Kidney capillary endothelial cell (primary cell): ENCODE results near the gene GLG1.

Experiments
- DNase-seq: peaks from one replicate; pipeline ENCODE4 v3.0.0-alpha.2; 2018; ENCODE audit warnings: low spot score

GLG1 gene

DNA sequence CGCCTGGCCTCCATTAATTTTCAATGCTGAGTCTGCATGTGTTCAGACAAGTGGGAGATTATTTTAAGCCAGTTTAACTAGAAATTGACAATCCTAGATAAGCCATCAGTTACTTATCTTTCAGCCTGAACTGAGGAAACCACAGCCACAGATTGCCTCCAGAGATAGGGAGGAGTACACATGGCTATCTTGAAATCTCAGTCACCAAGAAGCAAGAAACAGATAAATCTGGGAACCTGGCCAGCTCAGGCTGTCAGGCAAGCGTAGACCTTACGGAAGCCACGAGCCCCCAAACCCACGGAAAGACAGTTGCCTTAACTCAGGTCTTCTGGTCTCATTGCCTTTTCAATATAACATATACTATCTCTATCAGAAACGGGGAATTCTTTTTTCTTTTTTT is 2.0 kb upstream of the GLG1 start:
- DNase-seq, result no peak

DNA sequence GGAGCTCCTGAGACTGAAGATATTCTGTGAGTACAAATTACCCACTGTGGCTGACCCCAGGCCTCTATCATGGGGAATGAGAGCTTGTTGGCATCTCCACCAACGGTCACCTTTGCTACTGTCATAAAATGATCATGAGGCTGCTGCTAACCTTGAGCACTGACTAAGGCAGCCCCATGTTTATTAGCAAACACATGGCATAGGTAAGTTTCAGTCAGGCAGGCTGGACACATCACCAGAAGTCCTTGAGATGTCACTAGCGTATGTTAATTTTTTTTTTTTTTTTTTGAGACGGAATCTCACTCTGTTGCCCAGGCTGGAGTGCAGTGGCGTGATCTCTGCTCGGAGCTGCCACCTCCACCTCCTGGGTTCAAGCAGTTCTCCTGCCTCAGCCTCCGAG is 1.5 kb upstream of the GLG1 start:
- no peak for DNase-seq

DNA sequence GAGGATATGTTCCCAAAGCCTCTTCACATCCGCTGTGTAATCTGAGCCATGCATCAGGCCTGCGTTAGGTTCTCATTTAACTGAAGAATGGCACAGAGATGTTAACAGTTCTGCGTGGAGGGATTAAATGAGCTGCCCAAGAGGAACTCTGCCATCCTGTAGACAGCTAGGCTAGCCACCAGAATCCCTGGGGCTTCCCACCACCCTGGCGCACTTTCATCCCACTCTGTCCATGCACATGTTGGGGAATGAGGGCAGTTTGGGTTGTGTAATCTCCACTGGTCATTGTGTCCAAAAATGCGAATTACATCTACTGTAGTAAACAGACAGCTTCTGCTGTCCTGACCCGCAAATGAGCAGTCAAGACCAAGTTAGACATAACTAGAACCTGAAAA is 1.0 kb upstream of the GLG1 start:
- DNase-seq, result no peak

DNA sequence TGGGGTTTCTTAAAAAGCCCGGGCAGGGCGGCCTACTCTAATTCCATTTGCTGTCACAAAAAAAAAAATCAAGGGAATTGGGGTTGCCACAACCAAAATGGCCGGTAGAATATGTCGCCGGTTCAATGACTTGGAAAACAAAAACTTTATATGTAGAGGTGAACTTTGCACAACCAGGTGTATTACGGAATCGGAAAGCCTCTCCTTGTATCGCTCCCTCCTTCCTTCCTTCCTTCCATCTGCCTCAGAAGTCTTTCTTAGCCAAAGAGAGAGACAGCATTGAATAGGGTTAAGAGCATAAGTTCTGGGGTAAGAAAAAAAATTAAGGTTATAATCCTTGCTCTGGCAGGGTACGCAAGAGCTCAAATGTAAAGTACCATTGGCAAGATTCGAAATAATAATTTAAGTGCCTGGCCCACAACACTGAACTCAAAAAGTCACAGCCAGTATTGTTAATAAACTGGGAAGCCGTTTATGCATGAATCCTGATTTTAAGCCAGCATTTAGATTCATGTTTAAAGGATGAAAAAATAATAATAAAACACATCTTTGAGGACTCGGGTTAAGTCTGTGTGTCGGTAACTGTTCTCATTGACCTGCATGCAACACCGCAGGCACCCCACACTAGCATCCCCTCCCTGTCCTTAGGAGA is 522 bp upstream of the GLG1 start:
- no peak for DNase-seq

DNA sequence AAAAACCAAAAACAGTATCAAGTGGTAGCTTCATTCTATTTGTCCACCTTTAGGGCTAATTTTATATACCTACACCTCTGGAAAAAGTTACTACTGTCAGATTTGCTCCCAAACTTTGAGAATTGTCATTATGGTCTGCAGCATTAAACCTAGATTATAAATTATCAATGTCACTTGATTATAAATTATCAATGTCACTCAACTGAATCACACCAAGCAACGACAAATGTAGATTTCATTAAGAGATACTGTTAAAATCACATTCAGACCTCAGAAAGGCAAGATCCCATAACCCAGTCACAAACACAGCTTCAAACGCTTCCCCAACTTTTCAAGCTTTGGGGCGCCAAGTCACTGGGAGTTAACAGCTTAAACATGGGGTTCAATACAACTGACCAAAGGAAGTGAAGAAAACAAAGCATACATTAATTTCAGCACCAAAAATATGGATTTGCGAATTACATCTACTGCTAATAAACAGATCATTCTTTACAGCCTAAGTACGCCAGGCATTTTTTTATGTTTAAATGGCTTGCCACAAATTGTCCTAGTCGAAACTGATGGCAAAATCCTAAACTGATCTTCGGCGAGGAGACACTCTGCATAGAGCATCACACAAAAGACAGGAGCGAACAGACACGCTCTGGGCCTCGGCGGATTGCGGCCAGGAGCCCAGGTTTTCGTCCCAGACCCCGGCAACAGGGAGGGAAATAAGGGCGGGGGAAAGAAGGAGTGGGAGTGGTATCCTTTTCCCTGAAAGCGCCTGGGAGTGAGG is 981 bp downstream of the GLG1 start:
- DNase-seq, result no peak

DNA sequence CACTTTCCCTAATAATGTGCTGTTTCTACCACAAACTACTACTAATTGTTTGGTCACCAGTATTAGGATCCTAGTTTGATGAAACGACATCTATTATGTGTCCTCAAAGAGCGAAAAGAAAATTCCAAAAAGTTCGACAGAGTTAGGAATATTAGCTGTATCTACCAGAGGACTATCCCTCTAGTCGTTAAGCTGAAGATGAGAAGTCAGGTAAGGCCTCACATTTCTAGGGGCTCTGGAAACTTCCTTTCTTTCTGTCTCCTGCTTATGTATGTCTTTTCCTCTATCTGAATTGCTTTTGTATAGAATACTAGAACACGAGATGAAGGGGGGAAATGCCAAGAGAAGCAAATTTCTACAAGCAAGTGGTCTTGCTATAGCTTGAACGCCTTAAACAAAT is 1.6 kb downstream of the GLG1 start:
- no peak for DNase-seq

DNA sequence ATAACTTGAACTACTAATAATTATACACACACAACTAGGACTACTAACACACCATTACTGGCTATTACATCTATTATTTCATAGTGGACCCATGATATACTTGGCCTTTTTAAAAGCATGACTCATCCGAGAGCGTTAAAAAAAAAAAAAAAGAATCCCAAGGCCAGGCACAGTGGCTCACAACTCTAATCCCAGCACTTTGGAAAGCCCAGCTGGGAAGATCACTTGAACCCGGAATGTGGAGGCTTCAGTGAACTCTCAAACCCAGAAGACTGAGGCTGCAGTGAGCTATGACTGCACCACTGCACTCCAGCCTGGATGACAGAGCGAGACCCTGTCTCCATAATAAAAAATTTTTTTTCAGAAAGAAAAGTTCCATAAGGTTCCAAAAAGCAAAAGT is 3.1 kb downstream of the GLG1 start:
- DNase-seq, result no peak

DNA sequence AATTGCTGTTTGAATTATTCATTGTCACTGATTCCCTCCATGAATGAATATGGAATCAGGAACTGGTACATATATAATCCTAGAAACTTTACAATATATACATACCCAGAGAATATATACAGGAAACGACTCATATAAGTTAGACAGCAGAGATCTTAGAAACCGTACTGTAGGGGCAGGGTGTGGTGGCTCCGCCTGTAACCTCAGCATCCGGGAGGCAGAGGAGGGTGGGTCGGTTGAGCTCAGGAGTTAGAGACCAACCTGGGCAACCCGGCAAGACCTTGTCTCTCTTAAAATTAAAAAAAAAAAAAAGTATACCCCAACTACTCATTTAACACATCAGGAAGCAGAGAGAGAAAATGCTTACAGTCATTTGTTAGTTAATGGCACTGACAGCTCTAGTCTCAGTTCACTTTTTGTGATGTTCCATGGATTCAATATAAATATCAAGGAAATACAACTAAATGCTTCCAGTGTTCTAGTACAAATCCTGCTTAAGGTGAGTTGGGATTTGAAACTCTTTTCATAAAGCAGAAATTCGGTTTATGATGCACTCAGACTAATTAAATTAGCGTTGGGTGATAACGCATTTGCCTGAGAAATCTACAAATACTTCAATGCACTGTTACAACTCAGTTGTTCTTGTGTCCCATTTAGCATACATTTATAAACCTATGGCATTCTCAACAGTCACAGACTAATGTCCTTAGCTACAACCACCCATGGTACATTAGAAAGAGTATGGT is 5.6 kb downstream of the GLG1 start:
- no peak for DNase-seq

DNA sequence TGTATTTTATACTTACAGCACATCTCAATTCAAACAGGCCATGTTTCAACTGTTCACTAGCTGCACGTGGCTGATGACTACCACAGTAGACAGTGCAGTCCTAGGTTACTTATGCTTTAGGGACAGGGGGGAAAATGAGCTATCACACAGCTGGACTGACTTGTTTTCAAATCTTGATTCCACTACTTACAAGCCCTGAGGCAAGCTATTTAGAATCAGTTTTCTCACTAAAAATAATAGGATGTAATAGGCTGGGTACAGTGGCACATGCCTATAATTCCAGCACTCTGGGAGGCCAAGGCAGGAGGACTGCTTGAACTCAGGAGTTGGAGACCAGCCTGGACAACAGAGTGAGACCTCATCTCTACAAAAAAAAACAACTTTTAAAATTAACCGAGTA is 10.3 kb downstream of the GLG1 start:
- DNase-seq, result no peak

DNA sequence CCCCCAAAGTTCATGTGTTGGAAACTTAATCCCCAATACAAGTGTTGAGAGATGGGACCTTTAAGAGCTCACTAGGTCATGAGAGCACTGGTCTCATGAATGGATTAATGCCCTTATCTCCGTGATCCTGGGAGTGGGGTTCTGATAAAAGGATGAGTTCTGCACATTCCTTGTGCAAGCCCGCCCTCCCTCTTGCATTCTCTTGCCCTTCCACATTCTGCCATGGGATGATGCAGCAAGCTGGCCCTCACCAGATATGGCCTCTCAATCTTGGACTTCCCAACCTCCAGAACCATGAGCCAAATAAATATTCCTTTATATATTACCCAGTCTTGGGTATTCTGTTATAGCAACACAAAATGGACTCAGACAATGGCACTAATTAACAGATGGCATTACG is 14.1 kb downstream of the GLG1 start:
- DNase-seq, result no peak

DNA sequence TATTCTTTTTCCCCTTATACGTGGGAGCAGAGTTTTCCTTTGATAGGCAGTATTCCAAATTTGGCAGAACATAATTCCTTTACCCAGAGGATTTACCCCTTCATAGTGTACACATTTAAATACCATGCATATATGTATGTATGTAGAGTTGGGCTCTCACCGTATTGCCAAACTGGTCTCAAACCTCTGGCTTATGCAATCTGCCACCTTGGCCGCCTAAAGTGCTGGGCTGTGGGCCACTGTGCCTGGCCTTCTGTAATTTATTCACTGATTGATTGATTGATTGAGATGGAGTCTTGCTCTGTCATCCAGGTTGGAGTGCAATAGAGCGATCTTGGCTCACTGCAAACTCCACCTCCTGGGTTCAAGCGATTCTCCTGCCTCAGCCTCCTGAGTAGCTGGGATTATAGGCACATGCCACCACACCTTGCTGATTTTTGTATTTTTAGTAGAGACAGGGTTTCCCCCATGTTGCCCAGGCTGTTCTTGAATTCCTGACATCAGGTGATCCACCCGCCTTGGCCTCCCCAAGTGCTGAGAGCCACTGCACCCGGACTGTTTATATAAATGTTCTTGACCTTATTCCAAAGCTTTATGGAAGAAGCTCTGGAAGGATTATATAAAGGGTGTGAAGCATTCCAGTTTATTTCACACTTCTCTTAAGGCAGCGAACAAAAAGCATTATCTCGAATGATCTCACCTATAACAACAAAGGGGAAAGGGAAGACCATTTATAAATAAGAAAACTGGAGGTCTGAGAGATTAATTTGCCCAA is 14.9 kb downstream of the GLG1 start:
- no peak for DNase-seq

DNA sequence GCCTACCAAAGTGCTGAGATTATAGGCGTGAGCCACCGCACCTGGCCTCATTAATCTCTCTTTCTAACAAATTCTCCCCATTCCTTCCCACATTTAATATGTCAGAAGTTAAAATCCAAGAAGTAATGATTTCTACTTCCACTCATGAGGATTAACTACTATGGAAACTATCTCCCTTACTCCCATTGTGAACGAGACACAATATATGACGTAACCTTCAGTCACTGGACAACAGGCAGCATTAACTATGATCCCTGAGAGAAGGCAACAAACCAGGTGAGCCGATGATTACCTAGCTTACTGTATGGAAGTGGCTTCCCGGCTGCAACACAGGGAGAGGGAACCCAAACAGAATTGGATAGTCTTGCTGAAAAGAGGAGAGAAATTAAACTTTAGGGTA is 20.0 kb downstream of the GLG1 start:
- no peak for DNase-seq

DNA sequence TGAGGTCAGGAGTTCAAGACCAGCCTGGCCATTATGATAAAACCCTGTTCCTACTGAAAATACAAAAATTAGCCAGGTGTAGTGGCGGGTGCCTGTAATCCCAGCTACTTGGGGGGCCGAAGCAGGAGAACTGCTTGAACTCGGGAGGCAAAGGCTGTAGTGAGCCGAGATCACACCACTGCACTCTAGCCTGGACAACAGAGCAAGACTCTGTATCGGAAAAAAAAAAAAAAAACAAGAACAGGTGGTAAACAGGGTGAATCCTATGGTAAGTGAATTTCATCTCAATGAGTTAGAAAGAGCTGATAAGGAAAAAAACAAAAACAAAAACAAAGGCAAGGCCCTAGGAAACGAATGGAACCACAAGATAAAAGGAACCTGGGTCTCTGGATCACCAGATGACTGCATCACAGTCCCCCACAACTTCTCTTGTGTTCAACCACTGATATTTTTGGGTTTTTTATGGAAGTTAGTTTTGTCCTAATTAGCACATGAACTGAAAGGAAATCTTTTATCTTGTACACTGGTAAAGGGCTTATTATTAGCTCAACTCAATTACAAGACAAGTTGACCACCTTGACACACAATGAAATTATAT is 21.0 kb downstream of the GLG1 start:
- no peak for DNase-seq

DNA sequence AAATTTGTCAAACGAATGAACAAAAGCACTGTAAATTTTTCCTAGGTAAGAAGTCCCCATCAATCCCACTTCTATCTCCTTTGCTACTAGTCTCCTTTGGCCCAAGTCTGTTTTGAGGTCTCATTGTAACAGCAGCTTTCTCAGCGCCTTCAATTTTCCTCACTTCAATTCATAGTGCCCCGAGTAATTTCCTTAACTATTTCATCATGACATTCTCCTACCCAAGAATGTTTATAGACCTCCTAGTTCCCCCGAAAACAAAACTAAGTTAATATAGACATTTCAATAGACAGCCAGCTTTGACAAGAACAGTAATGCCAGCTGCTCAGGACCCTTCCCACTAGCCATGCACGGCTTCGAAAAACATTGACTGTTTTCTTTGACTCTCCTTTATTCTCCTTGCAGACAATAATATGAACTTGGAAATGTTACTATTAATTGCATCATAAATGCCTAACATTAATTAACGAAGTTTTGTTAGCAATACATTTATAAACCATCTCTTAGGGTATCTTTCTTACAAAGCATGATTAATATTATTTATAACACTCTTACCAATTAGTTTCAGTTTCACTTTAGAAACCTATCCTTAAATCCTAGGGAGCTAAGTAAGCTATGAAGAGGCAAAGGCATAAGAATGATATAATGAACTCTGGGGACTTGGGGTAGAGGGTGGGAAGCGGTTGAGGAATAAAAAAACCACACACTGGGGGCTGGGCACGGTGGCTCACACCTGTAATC is 22.8 kb downstream of the GLG1 start:
- no peak for DNase-seq

DNA sequence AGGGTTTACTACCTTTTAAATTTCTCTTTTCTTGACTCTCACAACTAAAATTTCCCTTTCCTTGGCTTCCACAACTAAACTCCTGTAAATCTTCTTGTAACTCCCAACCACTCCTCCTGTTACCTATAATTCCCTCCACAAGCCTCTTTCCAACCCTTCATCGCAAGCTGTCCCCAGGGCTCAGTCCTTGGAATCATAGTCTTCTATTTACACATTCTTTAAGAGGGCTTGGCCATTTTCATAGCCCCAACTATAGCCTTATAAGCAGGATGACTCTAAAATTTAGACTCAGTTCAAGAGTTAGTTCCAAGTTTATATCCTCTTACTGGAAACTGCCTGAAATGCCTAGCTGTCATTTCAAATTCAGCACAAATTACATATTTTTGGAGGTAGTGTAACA is 23.9 kb downstream of the GLG1 start:
- no peak for DNase-seq

DNA sequence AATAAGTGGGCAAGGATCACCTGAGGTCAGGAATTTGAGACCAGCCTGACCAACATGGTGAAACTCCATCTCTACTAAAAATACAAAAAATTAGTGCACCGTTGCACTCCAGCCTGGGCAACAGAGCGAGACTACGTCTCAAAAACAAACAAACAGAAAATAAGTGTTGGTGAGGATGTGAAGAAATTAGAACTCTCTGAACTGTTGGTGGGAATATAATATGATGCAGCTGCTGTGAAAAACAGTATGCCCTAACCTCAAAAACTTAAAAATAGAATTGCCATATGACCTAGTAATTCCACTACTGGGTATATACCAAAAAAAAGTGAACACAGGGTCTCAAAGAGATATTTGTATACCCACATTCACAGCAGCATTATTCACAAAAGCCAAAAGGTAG is 26.1 kb downstream of the GLG1 start:
- no peak for DNase-seq

DNA sequence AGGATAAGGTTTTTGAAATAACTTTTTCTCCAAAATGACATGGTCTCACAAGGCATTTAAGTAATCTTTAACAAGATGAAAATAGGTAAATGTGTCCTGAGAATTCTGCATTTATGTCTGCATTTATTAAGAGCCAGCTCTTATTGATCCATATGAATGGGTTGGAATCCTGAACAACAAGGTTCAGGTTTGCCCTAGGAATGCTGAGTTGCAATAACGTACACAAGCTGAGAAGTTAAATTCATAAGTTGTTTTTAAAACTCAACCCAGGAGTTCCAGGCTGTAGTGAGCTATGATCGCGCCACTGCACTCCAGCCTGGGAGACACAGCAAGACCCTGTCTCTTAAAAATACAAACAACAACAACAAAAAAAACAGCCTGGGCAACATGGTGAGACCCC is 28.1 kb downstream of the GLG1 start:
- no peak for DNase-seq

DNA sequence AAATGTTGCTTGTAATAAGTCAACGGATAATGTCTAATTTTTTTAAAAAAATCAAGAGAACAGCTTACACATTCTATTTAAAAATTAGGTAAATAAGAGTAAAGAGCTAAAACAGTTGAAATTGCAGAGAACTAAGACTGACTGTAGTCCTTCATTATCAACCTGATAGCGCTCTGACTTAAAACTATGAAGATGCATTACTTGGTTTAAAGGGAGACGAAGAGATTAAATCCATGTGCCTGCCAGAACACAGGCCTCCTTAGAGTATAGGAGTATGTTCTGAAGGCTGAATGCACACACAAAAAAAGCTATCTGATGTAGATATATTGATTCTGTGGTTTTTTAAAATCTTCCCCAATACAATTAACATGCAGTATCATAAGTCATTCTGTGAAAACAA is 28.5 kb downstream of the GLG1 start:
- DNase-seq, result no peak

DNA sequence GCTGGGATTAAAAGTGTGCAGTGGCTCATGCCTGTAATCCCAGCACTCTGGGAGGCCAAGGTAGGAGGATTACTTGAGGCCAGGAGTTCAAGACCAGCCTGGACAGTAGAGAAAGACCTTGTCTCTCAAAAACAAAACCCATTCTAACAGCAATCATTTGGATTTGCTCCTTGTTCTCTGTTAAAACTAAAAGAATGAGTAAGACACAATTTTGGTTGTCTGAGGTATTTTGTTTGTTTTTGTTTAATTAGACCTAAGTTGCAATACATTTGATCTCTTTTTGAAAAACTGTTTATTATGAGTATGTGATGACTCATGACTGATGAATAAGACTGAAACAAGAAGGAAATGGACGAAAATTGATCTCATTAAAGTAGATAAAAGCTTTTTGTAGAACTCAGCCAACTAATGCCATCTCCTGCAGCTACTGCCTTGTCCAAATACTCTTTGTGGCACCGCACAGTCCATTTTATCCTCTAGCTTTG is 29.0 kb downstream of the GLG1 start:
- DNase-seq, result peak; percentile 41

DNA sequence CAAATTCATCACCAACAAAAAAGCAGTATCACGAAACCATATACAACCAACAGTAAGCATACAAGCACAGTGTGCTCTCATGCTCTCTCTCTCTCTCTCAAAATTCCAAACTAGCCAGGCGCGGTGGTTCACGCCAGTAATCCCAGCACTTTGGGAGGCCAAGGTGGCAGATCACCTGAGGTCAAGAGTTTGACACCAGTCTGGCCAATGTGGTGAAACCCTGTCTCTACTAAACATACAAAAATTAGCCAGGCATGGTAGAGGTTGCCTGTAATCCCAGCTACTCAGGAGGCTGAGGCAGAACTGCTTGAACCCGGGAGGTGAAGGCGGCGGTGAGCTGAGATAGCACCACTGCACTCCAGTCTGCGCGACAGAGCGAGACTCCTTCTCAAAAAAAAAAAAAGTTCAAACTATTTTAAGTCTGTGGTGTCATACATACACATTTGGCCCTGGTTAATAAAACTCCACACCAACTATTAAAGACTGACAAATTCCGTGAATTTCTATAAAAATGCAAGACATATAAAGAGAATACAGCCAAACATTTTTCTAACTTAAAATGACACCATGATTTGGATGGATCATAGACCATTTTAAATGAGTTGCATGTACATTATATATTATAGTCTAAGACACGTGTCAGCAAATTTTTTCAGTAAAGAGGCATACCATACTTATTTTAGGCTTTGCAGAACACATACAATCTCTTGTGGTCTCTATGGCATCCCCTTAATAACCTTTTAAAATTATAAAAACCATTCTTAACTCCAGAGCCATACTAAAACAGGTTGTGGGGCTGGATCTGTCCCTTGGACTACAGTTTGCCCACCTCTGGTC is 30.9 kb downstream of the GLG1 start:
- DNase-seq, result no peak
